ENCODE data around the gene HMGCLL1. TPM values are rescaled to one million over a fixed set of nuclear protein-coding genes. Genes with fewer than 3 reads are reported as not detected.

HMGCLL1 gene
- total RNA-seq, 1 donor from 2014 or later, result not detected

DNA sequence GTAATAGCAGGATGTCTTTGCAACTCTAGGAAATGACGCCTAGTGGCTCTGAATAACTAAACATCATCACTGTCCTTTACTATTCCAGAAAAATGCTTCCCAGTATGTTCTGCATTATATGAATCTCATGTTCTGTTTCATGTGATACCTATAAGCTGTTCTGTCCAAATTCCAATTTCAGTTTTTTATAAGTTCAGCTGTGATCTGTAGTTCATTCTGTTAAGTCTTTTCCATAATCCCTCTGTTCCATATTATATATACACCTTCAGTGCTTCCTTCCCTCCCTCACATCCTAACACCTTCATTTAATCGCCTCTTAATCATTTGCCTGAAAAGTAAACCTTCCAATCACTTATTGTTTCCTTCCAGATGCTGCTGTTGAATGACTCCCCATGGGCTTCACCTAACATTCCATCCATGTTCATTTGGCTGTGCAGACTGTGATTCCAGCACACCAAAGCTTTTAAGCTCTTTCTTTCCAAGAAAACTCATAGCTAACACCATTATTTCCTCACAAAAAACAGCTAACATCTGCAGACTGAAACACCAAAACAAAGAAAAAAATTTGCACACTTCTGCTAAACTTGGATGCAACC, 18.6 kb downstream of the HMGCLL1 start:
- intact Hi-C loops (cut with micrococcal nuclease), result no loop called here
- Mint-ChIP-seq H3K9me3 (peaks cover 1% of the 10 kb centered on the region), H3K4me1 (no peaks in the 10 kb centered on the region), H3K27me3 (no peaks in the 10 kb centered on the region), H3K36me3 (ENCODE audit: low read depth) (no peaks in the 10 kb centered on the region), H3K27ac (no peak overlapping the region), H3K4me3 (no peak overlapping the region)
- POLR2A ChIA-PET, result no interaction called here
- no peak for ATAC-seq (ENCODE audit: low read depth)
- TF ChIP-seq CTCF (IDR thresholded peaks at IDR 0.05), result no peak
- CTCF ChIA-PET, result no interaction called here
- no peak for DNase-seq

DNA sequence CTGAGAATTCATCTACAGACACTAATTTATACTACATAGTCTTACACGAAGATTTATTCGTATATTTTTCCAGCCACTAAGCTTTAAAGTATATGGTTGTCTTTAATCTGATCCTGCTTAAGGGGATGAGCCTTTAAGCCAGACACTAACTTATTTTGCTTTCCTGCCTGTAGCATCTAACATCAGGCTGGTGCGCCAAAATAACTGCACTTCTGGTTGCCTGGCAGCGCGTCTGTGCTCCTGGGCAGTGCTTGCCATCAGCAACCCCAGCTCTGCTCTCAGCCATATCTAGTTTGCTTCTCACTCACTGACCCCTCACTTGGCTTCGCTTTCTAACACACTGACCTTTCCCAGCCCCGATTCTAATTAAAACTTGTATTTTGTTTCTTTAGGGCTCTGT, 21.8 kb downstream of the HMGCLL1 start:
- DNase-seq, result no peak
- POLR2A ChIA-PET, result no interaction called here
- no peaks in the 10 kb centered on the region for H3K4me1 Mint-ChIP-seq
- H3K9me3 Mint-ChIP-seq, result no peaks in the 10 kb centered on the region
- ATAC-seq (ENCODE audit: low read depth), result no peak
- TF ChIP-seq CTCF (IDR thresholded peaks at IDR 0.05), result no peak
- H3K27ac Mint-ChIP-seq, result no peak overlapping the region
- no peak overlapping the region for H3K4me3 Mint-ChIP-seq
- CTCF ChIA-PET, result no interaction called here
- intact Hi-C loops (cut with micrococcal nuclease), result no loop called here
- H3K27me3 Mint-ChIP-seq, result no peaks in the 10 kb centered on the region
- H3K36me3 Mint-ChIP-seq (ENCODE audit: low read depth), result no peaks in the 10 kb centered on the region

GRCh38 chr6:55545791-55546190, 33.2 kb downstream of the HMGCLL1 start:
- Mint-ChIP-seq H3K27ac (no peak overlapping the region), H3K27me3 (no peaks in the 10 kb centered on the region), H3K9me3 (no peaks in the 10 kb centered on the region), H3K4me3 (no peak overlapping the region), H3K36me3 (ENCODE audit: low read depth) (no peaks in the 10 kb centered on the region), H3K4me1 (no peaks in the 10 kb centered on the region)
- intact Hi-C loops (cut with micrococcal nuclease), result no loop called here
- no peak for TF ChIP-seq CTCF (IDR thresholded peaks at IDR 0.05)
- CTCF ChIA-PET, result no interaction called here
- DNase-seq (no peak), ATAC-seq (ENCODE audit: low read depth) (no peak)
- POLR2A ChIA-PET, result no interaction called here

DNA sequence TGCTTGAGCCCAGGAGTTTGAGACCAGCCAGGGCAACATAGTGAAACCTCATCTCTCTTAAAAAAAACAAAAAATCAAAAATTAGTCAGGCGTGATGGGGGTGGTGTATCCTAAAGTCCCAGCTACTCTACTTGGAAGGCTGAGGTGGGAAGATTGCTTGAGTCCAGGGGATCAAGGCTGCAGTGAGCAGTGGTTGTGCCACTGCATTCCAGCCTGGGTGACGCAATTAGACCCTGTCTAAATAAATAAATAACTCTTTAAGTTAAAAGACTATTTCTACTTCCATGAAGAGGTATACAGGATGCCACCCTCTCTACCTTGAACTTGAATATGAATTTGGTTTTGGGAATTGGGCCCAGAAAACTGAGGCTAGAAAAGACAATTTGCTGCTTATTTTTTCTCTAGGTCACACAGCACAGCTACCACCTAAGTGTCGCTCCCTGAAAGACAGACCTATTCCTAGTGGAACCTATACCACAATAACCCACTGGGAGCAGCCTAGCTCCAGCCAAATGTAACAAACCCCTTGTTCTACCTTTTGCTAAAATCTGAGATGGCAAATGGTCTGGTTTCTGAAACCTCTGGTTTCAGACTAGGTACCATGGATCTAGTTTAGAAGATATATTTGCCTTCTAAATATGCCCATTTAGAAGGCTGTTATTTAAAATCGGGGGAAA, 35.2 kb downstream of the HMGCLL1 start:
- no peak for TF ChIP-seq CTCF (IDR thresholded peaks at IDR 0.05)
- no peaks in the 10 kb centered on the region for H3K36me3 Mint-ChIP-seq (ENCODE audit: low read depth)
- ATAC-seq (ENCODE audit: low read depth), result no peak
- intact Hi-C loops (cut with micrococcal nuclease), result no loop called here
- H3K9me3 Mint-ChIP-seq, result peaks cover 3% of the 10 kb centered on the region
- DNase-seq, result no peak
- H3K27ac Mint-ChIP-seq, result no peak overlapping the region
- H3K4me1 Mint-ChIP-seq, result no peaks in the 10 kb centered on the region
- POLR2A ChIA-PET, result no interaction called here
- no peak overlapping the region for H3K4me3 Mint-ChIP-seq
- H3K27me3 Mint-ChIP-seq, result no peaks in the 10 kb centered on the region
- CTCF ChIA-PET, result no interaction called here

DNA sequence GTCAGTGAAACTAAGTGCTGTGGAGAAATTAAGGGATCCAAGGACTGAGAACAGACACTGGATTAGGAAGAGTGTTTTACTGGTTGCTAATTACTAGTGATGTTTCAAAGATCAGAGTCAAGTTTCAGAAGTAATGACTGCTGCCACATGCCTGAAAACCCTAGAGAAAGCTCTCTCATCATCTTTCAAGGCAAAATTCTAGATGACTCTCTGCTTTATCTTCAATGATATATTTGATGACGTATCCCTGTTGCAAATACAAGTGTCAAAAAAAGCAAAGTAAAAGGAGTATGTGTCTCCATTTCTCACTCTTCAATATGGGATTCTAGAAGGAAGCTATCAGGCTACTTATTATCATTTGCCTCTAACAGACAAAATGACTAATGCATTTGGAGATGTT, 38.0 kb downstream of the HMGCLL1 start:
- no peak for DNase-seq
- peaks cover 3% of the 10 kb centered on the region for H3K9me3 Mint-ChIP-seq
- no peak overlapping the region for H3K4me3 Mint-ChIP-seq
- no peak for TF ChIP-seq CTCF (IDR thresholded peaks at IDR 0.05)
- POLR2A ChIA-PET, result no interaction called here
- intact Hi-C loops (cut with micrococcal nuclease), result no loop called here
- no peaks in the 10 kb centered on the region for H3K27me3 Mint-ChIP-seq
- no peaks in the 10 kb centered on the region for H3K4me1 Mint-ChIP-seq
- no peaks in the 10 kb centered on the region for H3K36me3 Mint-ChIP-seq (ENCODE audit: low read depth)
- H3K27ac Mint-ChIP-seq, result no peak overlapping the region
- CTCF ChIA-PET, result no interaction called here
- ATAC-seq (ENCODE audit: low read depth), result no peak

Measured in activated B cell treated with CpG ODN at 0.5 μM for 24 hours (primary cell).